ENCODE results near the gene STUB1.

DNA sequence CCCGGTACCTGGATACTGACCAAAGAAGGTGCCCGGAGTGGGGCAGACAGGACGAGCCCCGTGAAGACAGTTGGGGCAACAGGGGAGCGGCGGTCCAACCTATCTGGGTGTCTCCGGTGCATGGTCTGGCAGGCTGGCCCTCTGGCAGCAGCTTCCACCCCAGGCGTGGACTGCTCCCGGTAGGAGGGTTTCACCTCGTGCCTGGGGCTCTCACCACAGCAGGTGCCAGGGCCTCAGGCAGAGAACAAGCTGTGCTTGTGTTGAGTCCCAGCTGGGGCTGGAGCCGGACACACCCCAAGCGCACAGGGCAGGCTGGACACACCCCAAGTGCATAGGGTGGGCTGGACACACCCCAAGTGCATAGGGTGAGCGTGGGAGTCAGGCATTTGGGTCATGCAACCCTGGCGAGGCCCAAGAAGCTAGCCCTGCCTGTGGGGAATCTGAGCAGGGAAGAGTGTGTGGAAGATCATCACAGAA lies 26.9 kb downstream of the STUB1 start:
- TF ChIP-seq, protein P1, sequence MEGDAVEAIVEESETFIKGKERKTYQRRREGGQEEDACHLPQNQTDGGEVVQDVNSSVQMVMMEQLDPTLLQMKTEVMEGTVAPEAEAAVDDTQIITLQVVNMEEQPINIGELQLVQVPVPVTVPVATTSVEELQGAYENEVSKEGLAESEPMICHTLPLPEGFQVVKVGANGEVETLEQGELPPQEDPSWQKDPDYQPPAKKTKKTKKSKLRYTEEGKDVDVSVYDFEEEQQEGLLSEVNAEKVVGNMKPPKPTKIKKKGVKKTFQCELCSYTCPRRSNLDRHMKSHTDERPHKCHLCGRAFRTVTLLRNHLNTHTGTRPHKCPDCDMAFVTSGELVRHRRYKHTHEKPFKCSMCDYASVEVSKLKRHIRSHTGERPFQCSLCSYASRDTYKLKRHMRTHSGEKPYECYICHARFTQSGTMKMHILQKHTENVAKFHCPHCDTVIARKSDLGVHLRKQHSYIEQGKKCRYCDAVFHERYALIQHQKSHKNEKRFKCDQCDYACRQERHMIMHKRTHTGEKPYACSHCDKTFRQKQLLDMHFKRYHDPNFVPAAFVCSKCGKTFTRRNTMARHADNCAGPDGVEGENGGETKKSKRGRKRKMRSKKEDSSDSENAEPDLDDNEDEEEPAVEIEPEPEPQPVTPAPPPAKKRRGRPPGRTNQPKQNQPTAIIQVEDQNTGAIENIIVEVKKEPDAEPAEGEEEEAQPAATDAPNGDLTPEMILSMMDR (IDR thresholded peaks at IDR 0.05; ENCODE audit: low read length) = no peak
- TF ChIP-seq EZH2 (optimal IDR thresholded peaks at IDR 0.05; ENCODE audit: low read depth, low read length) = no peak

Measured in MM.1S (cell line).